ENCODE measurements around the gene SDK1. TPM values are rescaled to one million over a fixed set of nuclear protein-coding genes. Genes with fewer than 3 reads are reported as not detected.

The SDK1 gene
- total and polyA plus RNA-seq, 2 experiments from 2014 or later: 2.1 to 10.0 TPM

DNA sequence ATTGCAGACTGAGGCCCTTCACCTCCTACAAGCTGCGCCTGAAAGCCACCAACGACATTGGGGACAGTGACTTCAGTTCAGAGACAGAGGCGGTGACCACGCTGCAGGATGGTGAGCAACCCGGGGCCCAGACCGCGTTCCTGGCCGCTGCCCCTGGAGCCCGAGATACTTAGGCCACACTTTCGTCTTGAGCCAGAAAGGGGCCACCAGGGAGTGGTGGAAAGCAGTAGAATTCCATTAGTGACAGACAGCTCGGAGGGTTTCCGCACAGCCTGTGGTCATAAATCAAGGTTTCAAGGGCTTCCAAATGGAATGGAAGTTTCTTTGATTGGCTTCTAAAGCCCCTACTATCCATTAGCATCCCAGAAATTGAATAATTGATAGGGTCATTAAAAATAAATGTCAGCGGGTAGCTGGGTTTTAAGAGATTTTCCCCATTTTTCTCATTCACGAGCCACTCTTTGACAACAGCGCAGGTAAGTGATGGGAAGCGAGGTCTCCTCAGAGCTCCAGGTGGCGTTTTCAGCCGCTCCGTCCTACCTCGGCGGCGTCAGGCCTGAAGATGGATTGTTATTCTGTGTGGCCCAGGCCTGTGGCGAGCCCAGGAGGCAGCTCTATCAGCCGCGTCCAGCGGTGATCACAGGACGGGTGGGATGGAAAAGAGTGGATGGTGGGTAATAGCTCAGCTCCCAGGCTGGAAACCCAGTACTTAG is 857.5 kb downstream of the SDK1 start:
- DNase-seq (ENCODE audit: low spot score): no peak
- no peak for ATAC-seq
- H3F3A ChIP-seq (replicated peaks; ENCODE audit: low read depth): no peaks in the 10 kb centered on the region
- TF ChIP-seq, protein P1, sequence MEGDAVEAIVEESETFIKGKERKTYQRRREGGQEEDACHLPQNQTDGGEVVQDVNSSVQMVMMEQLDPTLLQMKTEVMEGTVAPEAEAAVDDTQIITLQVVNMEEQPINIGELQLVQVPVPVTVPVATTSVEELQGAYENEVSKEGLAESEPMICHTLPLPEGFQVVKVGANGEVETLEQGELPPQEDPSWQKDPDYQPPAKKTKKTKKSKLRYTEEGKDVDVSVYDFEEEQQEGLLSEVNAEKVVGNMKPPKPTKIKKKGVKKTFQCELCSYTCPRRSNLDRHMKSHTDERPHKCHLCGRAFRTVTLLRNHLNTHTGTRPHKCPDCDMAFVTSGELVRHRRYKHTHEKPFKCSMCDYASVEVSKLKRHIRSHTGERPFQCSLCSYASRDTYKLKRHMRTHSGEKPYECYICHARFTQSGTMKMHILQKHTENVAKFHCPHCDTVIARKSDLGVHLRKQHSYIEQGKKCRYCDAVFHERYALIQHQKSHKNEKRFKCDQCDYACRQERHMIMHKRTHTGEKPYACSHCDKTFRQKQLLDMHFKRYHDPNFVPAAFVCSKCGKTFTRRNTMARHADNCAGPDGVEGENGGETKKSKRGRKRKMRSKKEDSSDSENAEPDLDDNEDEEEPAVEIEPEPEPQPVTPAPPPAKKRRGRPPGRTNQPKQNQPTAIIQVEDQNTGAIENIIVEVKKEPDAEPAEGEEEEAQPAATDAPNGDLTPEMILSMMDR (conservative IDR thresholded peaks at IDR 0.05; ENCODE audit: low read depth in 2 of 2): no peak
- no peak for TF ChIP-seq EZH2 (IDR thresholded peaks at IDR 0.05; ENCODE audit: low read depth, unreplicated experiment)
- TF ChIP-seq ZNF331 (CRISPR knock-in tag; IDR thresholded peaks at IDR 0.05; ENCODE audit: low read depth): no peak
- TF ChIP-seq, protein P2, sequence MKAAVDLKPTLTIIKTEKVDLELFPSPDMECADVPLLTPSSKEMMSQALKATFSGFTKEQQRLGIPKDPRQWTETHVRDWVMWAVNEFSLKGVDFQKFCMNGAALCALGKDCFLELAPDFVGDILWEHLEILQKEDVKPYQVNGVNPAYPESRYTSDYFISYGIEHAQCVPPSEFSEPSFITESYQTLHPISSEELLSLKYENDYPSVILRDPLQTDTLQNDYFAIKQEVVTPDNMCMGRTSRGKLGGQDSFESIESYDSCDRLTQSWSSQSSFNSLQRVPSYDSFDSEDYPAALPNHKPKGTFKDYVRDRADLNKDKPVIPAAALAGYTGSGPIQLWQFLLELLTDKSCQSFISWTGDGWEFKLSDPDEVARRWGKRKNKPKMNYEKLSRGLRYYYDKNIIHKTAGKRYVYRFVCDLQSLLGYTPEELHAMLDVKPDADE (IDR thresholded peaks at IDR 0.05): no peak
- TF ChIP-seq CREB1 (CRISPR knock-in tag; IDR thresholded peaks at IDR 0.05; ENCODE audit: low read depth): no peak
- TF ChIP-seq EZH2phosphoT487 (IDR thresholded peaks at IDR 0.05; ENCODE audit: unreplicated experiment): no peak
- no peak for TF ChIP-seq ZNF114 (CRISPR knock-in tag; IDR thresholded peaks at IDR 0.05)
- TF ChIP-seq POLR2AphosphoS5 (IDR thresholded peaks at IDR 0.05; ENCODE audit: low read depth): no peak
- no peak for TF ChIP-seq JUNB (IDR thresholded peaks at IDR 0.05; ENCODE audit: unreplicated experiment)
- no peak for TF ChIP-seq NANOG (IDR thresholded peaks at IDR 0.05; ENCODE audit: borderline replicate concordance)
- TF ChIP-seq, protein P3, sequence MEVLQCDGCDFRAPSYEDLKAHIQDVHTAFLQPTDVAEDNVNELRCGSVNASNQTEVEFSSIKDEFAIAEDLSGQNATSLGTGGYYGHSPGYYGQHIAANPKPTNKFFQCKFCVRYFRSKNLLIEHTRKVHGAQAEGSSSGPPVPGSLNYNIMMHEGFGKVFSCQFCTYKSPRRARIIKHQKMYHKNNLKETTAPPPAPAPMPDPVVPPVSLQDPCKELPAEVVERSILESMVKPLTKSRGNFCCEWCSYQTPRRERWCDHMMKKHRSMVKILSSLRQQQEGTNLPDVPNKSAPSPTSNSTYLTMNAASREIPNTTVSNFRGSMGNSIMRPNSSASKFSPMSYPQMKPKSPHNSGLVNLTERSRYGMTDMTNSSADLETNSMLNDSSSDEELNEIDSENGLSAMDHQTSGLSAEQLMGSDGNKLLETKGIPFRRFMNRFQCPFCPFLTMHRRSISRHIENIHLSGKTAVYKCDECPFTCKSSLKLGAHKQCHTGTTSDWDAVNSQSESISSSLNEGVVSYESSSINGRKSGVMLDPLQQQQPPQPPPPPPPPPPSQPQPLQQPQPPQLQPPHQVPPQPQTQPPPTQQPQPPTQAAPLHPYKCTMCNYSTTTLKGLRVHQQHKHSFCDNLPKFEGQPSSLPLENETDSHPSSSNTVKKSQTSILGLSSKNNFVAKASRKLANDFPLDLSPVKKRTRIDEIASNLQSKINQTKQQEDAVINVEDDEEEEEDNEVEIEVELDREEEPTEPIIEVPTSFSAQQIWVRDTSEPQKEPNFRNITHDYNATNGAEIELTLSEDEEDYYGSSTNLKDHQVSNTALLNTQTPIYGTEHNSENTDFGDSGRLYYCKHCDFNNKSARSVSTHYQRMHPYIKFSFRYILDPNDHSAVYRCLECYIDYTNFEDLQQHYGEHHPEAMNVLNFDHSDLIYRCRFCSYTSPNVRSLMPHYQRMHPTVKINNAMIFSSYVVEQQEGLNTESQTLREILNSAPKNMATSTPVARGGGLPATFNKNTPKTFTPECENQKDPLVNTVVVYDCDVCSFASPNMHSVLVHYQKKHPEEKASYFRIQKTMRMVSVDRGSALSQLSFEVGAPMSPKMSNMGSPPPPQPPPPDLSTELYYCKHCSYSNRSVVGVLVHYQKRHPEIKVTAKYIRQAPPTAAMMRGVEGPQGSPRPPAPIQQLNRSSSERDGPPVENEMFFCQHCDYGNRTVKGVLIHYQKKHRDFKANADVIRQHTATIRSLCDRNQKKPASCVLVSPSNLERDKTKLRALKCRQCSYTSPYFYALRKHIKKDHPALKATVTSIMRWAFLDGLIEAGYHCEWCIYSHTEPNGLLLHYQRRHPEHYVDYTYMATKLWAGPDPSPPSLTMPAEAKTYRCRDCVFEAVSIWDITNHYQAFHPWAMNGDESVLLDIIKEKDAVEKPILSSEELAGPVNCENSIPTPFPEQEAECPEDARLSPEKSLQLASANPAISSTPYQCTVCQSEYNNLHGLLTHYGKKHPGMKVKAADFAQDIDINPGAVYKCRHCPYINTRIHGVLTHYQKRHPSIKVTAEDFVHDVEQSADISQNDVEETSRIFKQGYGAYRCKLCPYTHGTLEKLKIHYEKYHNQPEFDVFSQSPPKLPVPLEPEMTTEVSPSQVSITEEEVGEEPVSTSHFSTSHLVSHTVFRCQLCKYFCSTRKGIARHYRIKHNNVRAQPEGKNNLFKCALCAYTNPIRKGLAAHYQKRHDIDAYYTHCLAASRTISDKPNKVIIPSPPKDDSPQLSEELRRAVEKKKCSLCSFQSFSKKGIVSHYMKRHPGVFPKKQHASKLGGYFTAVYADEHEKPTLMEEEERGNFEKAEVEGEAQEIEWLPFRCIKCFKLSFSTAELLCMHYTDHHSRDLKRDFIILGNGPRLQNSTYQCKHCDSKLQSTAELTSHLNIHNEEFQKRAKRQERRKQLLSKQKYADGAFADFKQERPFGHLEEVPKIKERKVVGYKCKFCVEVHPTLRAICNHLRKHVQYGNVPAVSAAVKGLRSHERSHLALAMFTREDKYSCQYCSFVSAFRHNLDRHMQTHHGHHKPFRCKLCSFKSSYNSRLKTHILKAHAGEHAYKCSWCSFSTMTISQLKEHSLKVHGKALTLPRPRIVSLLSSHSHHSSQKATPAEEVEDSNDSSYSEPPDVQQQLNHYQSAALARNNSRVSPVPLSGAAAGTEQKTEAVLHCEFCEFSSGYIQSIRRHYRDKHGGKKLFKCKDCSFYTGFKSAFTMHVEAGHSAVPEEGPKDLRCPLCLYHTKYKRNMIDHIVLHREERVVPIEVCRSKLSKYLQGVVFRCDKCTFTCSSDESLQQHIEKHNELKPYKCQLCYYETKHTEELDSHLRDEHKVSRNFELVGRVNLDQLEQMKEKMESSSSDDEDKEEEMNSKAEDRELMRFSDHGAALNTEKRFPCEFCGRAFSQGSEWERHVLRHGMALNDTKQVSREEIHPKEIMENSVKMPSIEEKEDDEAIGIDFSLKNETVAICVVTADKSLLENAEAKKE (CRISPR knock-in tag; IDR thresholded peaks at IDR 0.05): no peak
- TF ChIP-seq, protein P4, sequence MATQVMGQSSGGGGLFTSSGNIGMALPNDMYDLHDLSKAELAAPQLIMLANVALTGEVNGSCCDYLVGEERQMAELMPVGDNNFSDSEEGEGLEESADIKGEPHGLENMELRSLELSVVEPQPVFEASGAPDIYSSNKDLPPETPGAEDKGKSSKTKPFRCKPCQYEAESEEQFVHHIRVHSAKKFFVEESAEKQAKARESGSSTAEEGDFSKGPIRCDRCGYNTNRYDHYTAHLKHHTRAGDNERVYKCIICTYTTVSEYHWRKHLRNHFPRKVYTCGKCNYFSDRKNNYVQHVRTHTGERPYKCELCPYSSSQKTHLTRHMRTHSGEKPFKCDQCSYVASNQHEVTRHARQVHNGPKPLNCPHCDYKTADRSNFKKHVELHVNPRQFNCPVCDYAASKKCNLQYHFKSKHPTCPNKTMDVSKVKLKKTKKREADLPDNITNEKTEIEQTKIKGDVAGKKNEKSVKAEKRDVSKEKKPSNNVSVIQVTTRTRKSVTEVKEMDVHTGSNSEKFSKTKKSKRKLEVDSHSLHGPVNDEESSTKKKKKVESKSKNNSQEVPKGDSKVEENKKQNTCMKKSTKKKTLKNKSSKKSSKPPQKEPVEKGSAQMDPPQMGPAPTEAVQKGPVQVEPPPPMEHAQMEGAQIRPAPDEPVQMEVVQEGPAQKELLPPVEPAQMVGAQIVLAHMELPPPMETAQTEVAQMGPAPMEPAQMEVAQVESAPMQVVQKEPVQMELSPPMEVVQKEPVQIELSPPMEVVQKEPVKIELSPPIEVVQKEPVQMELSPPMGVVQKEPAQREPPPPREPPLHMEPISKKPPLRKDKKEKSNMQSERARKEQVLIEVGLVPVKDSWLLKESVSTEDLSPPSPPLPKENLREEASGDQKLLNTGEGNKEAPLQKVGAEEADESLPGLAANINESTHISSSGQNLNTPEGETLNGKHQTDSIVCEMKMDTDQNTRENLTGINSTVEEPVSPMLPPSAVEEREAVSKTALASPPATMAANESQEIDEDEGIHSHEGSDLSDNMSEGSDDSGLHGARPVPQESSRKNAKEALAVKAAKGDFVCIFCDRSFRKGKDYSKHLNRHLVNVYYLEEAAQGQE (IDR thresholded peaks at IDR 0.05; ENCODE audit: unreplicated experiment): no peak
- TF ChIP-seq STAT1 (IDR thresholded peaks at IDR 0.05; ENCODE audit: unreplicated experiment): no peak
- H3K9me2 ChIP-seq (ENCODE audit: insufficient read depth): no peaks in the 10 kb centered on the region
- H3K27ac ChIP-seq (ENCODE audit: low read depth): no peak overlapping the region
- no peaks in the 10 kb centered on the region for H3K9me3 Mint-ChIP-seq
- no peak overlapping the region for H3K27ac Mint-ChIP-seq
- no peaks in the 10 kb centered on the region for H3K36me3 ChIP-seq (ENCODE audit: insufficient read depth)
- H3K4me1 Mint-ChIP-seq: no peaks in the 10 kb centered on the region; the same call in 2 of the 3 replicates
- H3K27me3 Mint-ChIP-seq (ENCODE audit: insufficient read depth, low read depth, poor library complexity): peaks cover 7% of the 10 kb centered on the region
- no peak overlapping the region for H2AFZ ChIP-seq
- no peak overlapping the region for H3K4me3 ChIP-seq
- no peaks in the 10 kb centered on the region for H4K20me1 ChIP-seq (replicated peaks; ENCODE audit: insufficient read depth)
- H3K4me3 Mint-ChIP-seq: no peak overlapping the region
- no peak overlapping the region for H3K4me2 ChIP-seq
- H3K36me3 Mint-ChIP-seq (ENCODE audit: low read depth): no peaks in the 10 kb centered on the region
- H3K27me3 ChIP-seq (ENCODE audit: insufficient read depth): no peaks in the 10 kb centered on the region
- H3K4me1 ChIP-seq (ENCODE audit: insufficient read depth): no peaks in the 10 kb centered on the region
- H3K79me2 ChIP-seq (replicated peaks; ENCODE audit: insufficient read depth): no peaks in the 10 kb centered on the region

All from GM23338 (cell line).